HEK293 (cell line): ENCODE measurements around the gene TSC22D3.

Experiments used
- CTCF ChIA-PET: fragments of 350-600 bp; formaldehyde crosslinking; extraction: SDS; loops from one replicate; lab custom pipeline; 2021; ENCODE audit warnings: antibody characterized with exemption; lab: Yijun Ruan, JAX
- POLR2A ChIA-PET: fragments of 300-600 bp; formaldehyde crosslinking; extraction: SDS; loops from one replicate; lab custom pipeline; 2020; ENCODE audit warnings: antibody characterized with exemption, inconsistent platforms; lab: Yijun Ruan, JAX
- H3K27ac ChIP-seq: fragments of 200-500 bp; sonication (Bioruptor generic); 2 replicates; pipeline ENCODE4 v1.5.1; 2014; ENCODE audit warnings: low read depth, low read length, control low read depth, inconsistent platforms; ENCODE audit errors: extremely low read depth
- H3K36me3 ChIP-seq, 2 experiments: fragments of 200-500 bp in 1 of 2; sonication (Bioruptor generic) in 1 of 2; 1 replicate in 1 of 2; 2 replicates in 1 of 2; pipeline ENCODE4 v1.5.1; 2014 to 2017; ENCODE audit warnings: inconsistent platforms in 2 of 2, low read length in 2 of 2; ENCODE audit not compliant: control insufficient read depth in 2 of 2, insufficient read depth in 1 of 2
- H3K4me1 ChIP-seq: fragments of 200-500 bp; sonication (Bioruptor generic); 2 replicates; pipeline ENCODE4 v1.5.1; 2014; ENCODE audit warnings: mild to moderate bottlenecking, low read length, inconsistent platforms; ENCODE audit not compliant: control insufficient read depth, insufficient read depth
- H3K4me3 ChIP-seq: 2 replicates; pipeline ENCODE4 v1.5.1; 2011; ENCODE audit warnings: low read depth, mild to moderate bottlenecking, control low read depth, low read length, moderate library complexity
- H3K9me3 ChIP-seq: fragments of 200-500 bp; sonication (Bioruptor generic); 2 replicates; pipeline ENCODE4 v1.5.1; 2014; ENCODE audit warnings: low read depth, low read length, inconsistent platforms; ENCODE audit not compliant: control insufficient read depth, insufficient read depth
- GLIS1 ChIP-seq: fragments of 450-650 bp; formaldehyde crosslinking; IDR thresholded peaks from 2 replicates; pipeline ENCODE4 v1.5.1; 2016; ENCODE audit warnings: missing biosample characterization, missing genetic modification characterization
- MYNN ChIP-seq: fragments of 450-650 bp; formaldehyde crosslinking; IDR thresholded peaks from 2 replicates; pipeline ENCODE4 v1.5.1; 2016; ENCODE audit warnings: missing biosample characterization, missing genetic modification characterization, borderline replicate concordance
- PRDM1 ChIP-seq: fragments of 450-650 bp; formaldehyde crosslinking; IDR thresholded peaks from 2 replicates; pipeline ENCODE4; 2016; ENCODE audit warnings: missing biosample characterization, missing genetic modification characterization
- PRDM6 ChIP-seq: fragments of 450-650 bp; formaldehyde crosslinking; IDR thresholded peaks from 2 replicates; pipeline ENCODE4 v1.5.1; 2017; ENCODE audit warnings: missing biosample characterization, missing genetic modification characterization
- REPIN1 ChIP-seq: fragments of 450-650 bp; formaldehyde crosslinking; IDR thresholded peaks from 2 replicates; pipeline ENCODE4 v1.5.1; 2017; ENCODE audit warnings: missing biosample characterization, missing genetic modification characterization, low read depth
- ZFHX2 ChIP-seq: fragments of 450-650 bp; formaldehyde crosslinking; conservative IDR thresholded peaks from 2 replicates; pipeline ENCODE4 v1.5.1; 2016; ENCODE audit warnings: missing biosample characterization, missing genetic modification characterization
- ZNF132 ChIP-seq: fragments of 450-650 bp; formaldehyde crosslinking; IDR thresholded peaks from 2 replicates; pipeline ENCODE4 v1.5.1; 2017; ENCODE audit warnings: missing biosample characterization, missing genetic modification characterization, borderline replicate concordance
- ZNF175 ChIP-seq: fragments of 450-650 bp; formaldehyde crosslinking; IDR thresholded peaks from 2 replicates; pipeline ENCODE4 v1.5.1; 2016; ENCODE audit warnings: missing biosample characterization, missing genetic modification characterization
- ZNF23 ChIP-seq: fragments of 450-650 bp; formaldehyde crosslinking; IDR thresholded peaks from 2 replicates; pipeline ENCODE4 v1.5.1; 2016; ENCODE audit warnings: missing biosample characterization, missing genetic modification characterization, borderline replicate concordance
- ZNF362 ChIP-seq: fragments of 450-650 bp; formaldehyde crosslinking; IDR thresholded peaks from 2 replicates; pipeline ENCODE4 v1.5.1; 2016; ENCODE audit warnings: missing biosample characterization, missing genetic modification characterization
- ZNF426 ChIP-seq: fragments of 450-650 bp; formaldehyde crosslinking; IDR thresholded peaks from 2 replicates; pipeline ENCODE4 v1.5.1; 2017; ENCODE audit warnings: missing biosample characterization, missing genetic modification characterization, mild to moderate bottlenecking, inconsistent platforms, moderate library complexity
- ZNF488 ChIP-seq: fragments of 450-650 bp; formaldehyde crosslinking; IDR thresholded peaks from 2 replicates; pipeline ENCODE4 v1.5.1; 2016; ENCODE audit warnings: missing biosample characterization, missing genetic modification characterization
- ZNF549 ChIP-seq: fragments of 450-650 bp; IDR thresholded peaks from 2 replicates; pipeline ENCODE4 v1.5.1; 2018; ENCODE audit warnings: missing biosample characterization, missing genetic modification characterization, mild to moderate bottlenecking, inconsistent platforms, moderate library complexity
- ZNF660 ChIP-seq: fragments of 450-650 bp; IDR thresholded peaks from 2 replicates; pipeline ENCODE4 v1.5.1; 2018; ENCODE audit warnings: missing biosample characterization, mild to moderate bottlenecking, missing genetic modification characterization
- ZNF747 ChIP-seq: fragments of 450-650 bp; formaldehyde crosslinking; IDR thresholded peaks from 2 replicates; pipeline ENCODE4 v1.5.1; 2016; ENCODE audit warnings: missing biosample characterization, missing genetic modification characterization
- TF ChIP-seq, protein P1 (sequence below): fragments of 450-650 bp; formaldehyde crosslinking; IDR thresholded peaks from 2 replicates; pipeline ENCODE4 v1.5.1; 2017; ENCODE audit warnings: missing biosample characterization, missing genetic modification characterization
- TF ChIP-seq, protein P2 (sequence below): fragments of 450-650 bp; formaldehyde crosslinking; IDR thresholded peaks from 2 replicates; pipeline ENCODE4 v1.5.1; 2016; ENCODE audit warnings: missing biosample characterization, missing genetic modification characterization
- TF ChIP-seq, protein P3 (sequence below): fragments of 450-650 bp; formaldehyde crosslinking; IDR thresholded peaks from 2 replicates; pipeline ENCODE4 v1.5.1; 2016; ENCODE audit warnings: missing biosample characterization, missing genetic modification characterization
- TF ChIP-seq, protein P4 (sequence below): fragments of 450-650 bp; formaldehyde crosslinking; IDR thresholded peaks from 2 replicates; pipeline ENCODE4 v1.5.1; 2016; ENCODE audit warnings: missing biosample characterization, missing genetic modification characterization

TSC22D3 gene

GRCh38 chrX:107780525-107780924 lies 4.9 kb upstream of the TSC22D3 start (continued):
- TF ChIP-seq, protein P1, sequence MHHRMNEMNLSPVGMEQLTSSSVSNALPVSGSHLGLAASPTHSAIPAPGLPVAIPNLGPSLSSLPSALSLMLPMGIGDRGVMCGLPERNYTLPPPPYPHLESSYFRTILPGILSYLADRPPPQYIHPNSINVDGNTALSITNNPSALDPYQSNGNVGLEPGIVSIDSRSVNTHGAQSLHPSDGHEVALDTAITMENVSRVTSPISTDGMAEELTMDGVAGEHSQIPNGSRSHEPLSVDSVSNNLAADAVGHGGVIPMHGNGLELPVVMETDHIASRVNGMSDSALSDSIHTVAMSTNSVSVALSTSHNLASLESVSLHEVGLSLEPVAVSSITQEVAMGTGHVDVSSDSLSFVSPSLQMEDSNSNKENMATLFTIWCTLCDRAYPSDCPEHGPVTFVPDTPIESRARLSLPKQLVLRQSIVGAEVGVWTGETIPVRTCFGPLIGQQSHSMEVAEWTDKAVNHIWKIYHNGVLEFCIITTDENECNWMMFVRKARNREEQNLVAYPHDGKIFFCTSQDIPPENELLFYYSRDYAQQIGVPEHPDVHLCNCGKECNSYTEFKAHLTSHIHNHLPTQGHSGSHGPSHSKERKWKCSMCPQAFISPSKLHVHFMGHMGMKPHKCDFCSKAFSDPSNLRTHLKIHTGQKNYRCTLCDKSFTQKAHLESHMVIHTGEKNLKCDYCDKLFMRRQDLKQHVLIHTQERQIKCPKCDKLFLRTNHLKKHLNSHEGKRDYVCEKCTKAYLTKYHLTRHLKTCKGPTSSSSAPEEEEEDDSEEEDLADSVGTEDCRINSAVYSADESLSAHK = no peak
- TF ChIP-seq ZNF549 (tag by site-specific recombination) (no peak), ZNF426 (tag by site-specific recombination) (no peak), ZNF23 (no peak), ZNF747 (tag by site-specific recombination) (no peak), ZNF362 (tag by site-specific recombination) (no peak), GLIS1 (no peak), ZFHX2 (no peak), ZNF488 (no peak)
- TF ChIP-seq, protein P2, sequence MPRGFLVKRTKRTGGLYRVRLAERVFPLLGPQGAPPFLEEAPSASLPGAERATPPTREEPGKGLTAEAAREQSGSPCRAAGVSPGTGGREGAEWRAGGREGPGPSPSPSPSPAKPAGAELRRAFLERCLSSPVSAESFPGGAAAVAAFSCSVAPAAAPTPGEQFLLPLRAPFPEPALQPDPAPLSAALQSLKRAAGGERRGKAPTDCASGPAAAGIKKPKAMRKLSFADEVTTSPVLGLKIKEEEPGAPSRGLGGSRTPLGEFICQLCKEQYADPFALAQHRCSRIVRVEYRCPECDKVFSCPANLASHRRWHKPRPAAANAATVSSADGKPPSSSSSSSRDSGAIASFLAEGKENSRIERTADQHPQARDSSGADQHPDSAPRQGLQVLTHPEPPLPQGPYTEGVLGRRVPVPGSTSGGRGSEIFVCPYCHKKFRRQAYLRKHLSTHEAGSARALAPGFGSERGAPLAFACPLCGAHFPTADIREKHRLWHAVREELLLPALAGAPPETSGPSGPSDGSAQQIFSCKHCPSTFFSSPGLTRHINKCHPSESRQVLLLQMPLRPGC = no peak
- TF ChIP-seq, all 188 proteins: peak for 0

- POLR2A ChIA-PET = interaction anchor here (1.1 to 2.8 kb wide), 4 partner anchors 46 to 118 kb away, joined by 4 to 33 read pairs (median 4); partner anchors contain the start of gene MID2
- Histone ChIP-seq H3K9me3 (no peaks in the 10 kb centered on the region), H3K27ac (peak within 1 kb of the TSS; percentile 57), H3K4me1 (peaks cover 3% of the 10 kb centered on the region; the same call in 1 of the 2 replicates), H3K36me3 (no peaks in the 10 kb centered on the region), H3K4me3 (no peak within 1 kb of the TSS)
- CTCF ChIA-PET = interaction anchor here (0.6 to 7.3 kb wide), 46 partner anchors 8 to 914 kb away, joined by 3 to 155 read pairs (median 4); partner anchors contain the start of gene PRPS1
- TF ChIP-seq ZFHX2 = 0 out of 2 replicates have a peak, but pooled peaks have one; percentile 4
- TF ChIP-seq ZNF175 = no peak
Measured at GRCh38 chrX:107777536-107777832, 1.9 kb upstream of the TSC22D3 start, which contains the start of gene NCBP2L. Gene NCBP2L (plus strand): TSS chrX:107777733. CDS start chrX:107794221, 16,488 bp downstream.

DNA sequence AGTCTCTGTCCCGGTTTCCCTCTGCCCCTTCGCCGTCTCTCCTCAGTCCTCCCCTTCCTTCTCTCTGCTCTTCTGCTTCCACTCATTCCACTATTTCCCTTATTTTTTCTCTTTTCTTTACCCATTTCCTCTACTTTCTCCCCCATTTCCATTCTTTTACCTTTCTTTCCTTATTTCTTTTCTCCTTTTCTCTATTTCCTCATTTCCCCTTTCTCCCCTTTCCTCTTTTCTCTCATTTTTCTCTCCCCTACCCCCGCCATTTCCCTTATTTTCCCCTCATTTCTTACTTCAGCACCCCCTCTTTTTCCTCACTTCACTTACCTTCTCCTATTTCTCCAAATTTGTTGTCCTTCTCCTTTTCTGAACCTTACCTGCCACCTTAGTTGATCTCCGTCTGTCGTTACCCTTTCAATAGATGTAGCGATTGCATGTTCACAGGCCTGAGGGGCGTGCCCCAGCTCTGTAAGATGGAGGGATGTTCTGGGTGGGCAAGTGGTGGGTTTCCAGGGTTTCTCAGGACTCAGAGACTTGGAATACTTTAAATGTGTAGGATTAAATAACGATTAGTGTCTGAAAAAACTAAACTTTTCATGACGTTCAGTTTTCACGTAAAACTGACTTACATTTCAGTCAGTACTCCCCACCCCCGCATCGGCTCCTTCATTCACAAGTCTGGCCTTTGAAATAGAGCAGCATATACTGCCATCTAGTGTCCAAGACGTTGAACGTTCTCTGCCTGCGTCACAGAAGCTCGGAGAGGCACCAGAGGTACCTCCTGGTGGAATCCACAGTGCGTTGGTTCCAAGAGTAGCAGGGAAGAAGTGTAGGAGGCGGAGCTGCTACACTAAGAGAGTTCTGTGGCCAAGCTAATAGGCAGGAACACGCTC lies 1.3 kb upstream of the TSC22D3 start:
- Histone ChIP-seq H3K4me3 (no peak overlapping the region), H3K4me1 (peaks cover 3% of the 10 kb centered on the region; the same call in 1 of the 2 replicates), H3K36me3 (no peaks in the 10 kb centered on the region), H3K9me3 (no peaks in the 10 kb centered on the region), H3K27ac (peak overlapping the region; percentile 57)
- ChIA-PET POLR2A (interaction anchor here (1.1 to 2.8 kb wide), 6 partner anchors 45 to 120 kb away, joined by 3 to 33 read pairs (median 4); partner anchors contain the start of gene MID2), CTCF (interaction anchor here (0.6 to 7.3 kb wide), 51 partner anchors 9 to 914 kb away, joined by 3 to 155 read pairs (median 4); partner anchors contain the start of gene PRPS1)
- TF ChIP-seq ZNF660 (tag by site-specific recombination) = peak; percentile 87
- TF ChIP-seq ZNF132 = no peak
- peak; percentile 36; the same call in 1 of the 2 replicates for TF ChIP-seq PRDM6 (tag by site-specific recombination)
- TF ChIP-seq REPIN1 (tag by site-specific recombination) = no peak
- TF ChIP-seq, protein P3, sequence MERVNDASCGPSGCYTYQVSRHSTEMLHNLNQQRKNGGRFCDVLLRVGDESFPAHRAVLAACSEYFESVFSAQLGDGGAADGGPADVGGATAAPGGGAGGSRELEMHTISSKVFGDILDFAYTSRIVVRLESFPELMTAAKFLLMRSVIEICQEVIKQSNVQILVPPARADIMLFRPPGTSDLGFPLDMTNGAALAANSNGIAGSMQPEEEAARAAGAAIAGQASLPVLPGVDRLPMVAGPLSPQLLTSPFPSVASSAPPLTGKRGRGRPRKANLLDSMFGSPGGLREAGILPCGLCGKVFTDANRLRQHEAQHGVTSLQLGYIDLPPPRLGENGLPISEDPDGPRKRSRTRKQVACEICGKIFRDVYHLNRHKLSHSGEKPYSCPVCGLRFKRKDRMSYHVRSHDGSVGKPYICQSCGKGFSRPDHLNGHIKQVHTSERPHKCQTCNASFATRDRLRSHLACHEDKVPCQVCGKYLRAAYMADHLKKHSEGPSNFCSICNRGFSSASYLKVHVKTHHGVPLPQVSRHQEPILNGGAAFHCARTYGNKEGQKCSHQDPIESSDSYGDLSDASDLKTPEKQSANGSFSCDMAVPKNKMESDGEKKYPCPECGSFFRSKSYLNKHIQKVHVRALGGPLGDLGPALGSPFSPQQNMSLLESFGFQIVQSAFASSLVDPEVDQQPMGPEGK (tag by site-specific recombination) = peak; percentile 49; the same call in 1 of the 2 replicates
- 0 out of 2 replicates have a peak, but pooled peaks have one; percentile 41 for TF ChIP-seq MYNN
- TF ChIP-seq, protein P4, sequence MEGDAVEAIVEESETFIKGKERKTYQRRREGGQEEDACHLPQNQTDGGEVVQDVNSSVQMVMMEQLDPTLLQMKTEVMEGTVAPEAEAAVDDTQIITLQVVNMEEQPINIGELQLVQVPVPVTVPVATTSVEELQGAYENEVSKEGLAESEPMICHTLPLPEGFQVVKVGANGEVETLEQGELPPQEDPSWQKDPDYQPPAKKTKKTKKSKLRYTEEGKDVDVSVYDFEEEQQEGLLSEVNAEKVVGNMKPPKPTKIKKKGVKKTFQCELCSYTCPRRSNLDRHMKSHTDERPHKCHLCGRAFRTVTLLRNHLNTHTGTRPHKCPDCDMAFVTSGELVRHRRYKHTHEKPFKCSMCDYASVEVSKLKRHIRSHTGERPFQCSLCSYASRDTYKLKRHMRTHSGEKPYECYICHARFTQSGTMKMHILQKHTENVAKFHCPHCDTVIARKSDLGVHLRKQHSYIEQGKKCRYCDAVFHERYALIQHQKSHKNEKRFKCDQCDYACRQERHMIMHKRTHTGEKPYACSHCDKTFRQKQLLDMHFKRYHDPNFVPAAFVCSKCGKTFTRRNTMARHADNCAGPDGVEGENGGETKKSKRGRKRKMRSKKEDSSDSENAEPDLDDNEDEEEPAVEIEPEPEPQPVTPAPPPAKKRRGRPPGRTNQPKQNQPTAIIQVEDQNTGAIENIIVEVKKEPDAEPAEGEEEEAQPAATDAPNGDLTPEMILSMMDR (tag by site-specific recombination) = peak; percentile 87
- TF ChIP-seq PRDM1 (tag by site-specific recombination) = peak; percentile 99
